ENCODE measurements around the gene EIF3J. TPM values are rescaled to one million over a fixed set of nuclear protein-coding genes. Genes with fewer than 3 reads are reported as not detected.

EIF3J gene
- total RNA-seq, 5 donors from 2014 or later (not counting 1 experiment from before 2014, with no cell fraction given): 58.2 to 68.3 (median 64.4) TPM

- no peaks in the 10 kb centered on the region for H3K27me3 Mint-ChIP-seq
- Histone ChIP-seq H3K4me1 (ENCODE audit: control insufficient read depth in 1 of 2, extremely low read depth in 1 of 2, insufficient read depth in 2 of 2, low read length in 2 of 2) (peaks cover 0 to 4% of the 10 kb centered on the region in 2 experiments), H3K4me3 (ENCODE audit: control insufficient read depth in 1 of 2, extremely low read depth in 1 of 2, low read length in 1 of 2) (no peak overlapping the region), H3K27me3 (replicated peaks in 1 of 2; ENCODE audit: control insufficient read depth in 2 of 2, extremely low read depth in 1 of 2, insufficient read depth in 2 of 2, low read length in 1 of 2) (no peaks in the 10 kb centered on the region), H3K9me3 (no peaks in the 10 kb centered on the region), H3K27ac (ENCODE audit: low read length) (no peak overlapping the region), H3K36me3 (ENCODE audit: control insufficient read depth in 2 of 2, extremely low read depth in 1 of 2, insufficient read depth in 1 of 2, low read length in 1 of 2) (peaks cover 4 to 59% of the 10 kb centered on the region in 2 donors)
- 91% methylated on average over 6 of the region's 6 CpGs for WGBS (ENCODE audit: insufficient coverage)
- no peak overlapping the region for H3K27ac Mint-ChIP-seq
- ATAC-seq (replicated peaks in 1 of 4) (no peak), DNase-seq (no peak)
- CTCF ChIA-PET: interaction anchor here (0.7 to 1.3 kb wide), 4 partner anchors 11 to 29 kb away, joined by 4 to 7 read pairs (median 5); no protein-coding TSS in a partner anchor
- no peak overlapping the region for H3K4me3 Mint-ChIP-seq
- H3K9me3 Mint-ChIP-seq: no peaks in the 10 kb centered on the region
- peaks cover 6 to 8% (median 8%) of the 10 kb centered on the region in 3 donors for H3K4me1 Mint-ChIP-seq
- peaks cover 25% of the 10 kb centered on the region for H3K36me3 Mint-ChIP-seq
- POLR2A ChIA-PET: no interaction called here
Measured at GRCh38 chr15:44573386-44573785, 36.4 kb downstream of the EIF3J start.

GRCh38 chr15:44574734-44575133, 37.8 kb downstream of the EIF3J start:
- Histone ChIP-seq H3K4me1 (ENCODE audit: control insufficient read depth in 1 of 2, extremely low read depth in 1 of 2, insufficient read depth in 2 of 2, low read length in 2 of 2) (peaks cover 2 to 13% of the 10 kb centered on the region in 2 experiments), H3K9me3 (no peaks in the 10 kb centered on the region), H3K27ac (ENCODE audit: low read length) (no peak overlapping the region), H3K27me3 (replicated peaks in 1 of 2; ENCODE audit: control insufficient read depth in 2 of 2, extremely low read depth in 1 of 2, insufficient read depth in 2 of 2, low read length in 1 of 2) (no peaks in the 10 kb centered on the region), H3K36me3 (ENCODE audit: control insufficient read depth in 2 of 2, extremely low read depth in 1 of 2, insufficient read depth in 1 of 2, low read length in 1 of 2) (peaks cover 0 to 48% of the 10 kb centered on the region in 2 donors), H3K4me3 (ENCODE audit: control insufficient read depth in 1 of 2, extremely low read depth in 1 of 2, low read length in 1 of 2) (no peak overlapping the region)
- ChIA-PET CTCF (interaction anchor here in 1 of 2 donors (0.6 to 0.7 kb wide), 3 partner anchors 22 to 543 kb away, joined by 3 to 4 read pairs (median 3); no protein-coding TSS in a partner anchor), POLR2A (interaction anchor here in 1 of 2 donors (0.6 to 0.7 kb wide), 2 partner anchors 21 to 85 kb away, joined by 3 to 6 read pairs; no protein-coding TSS in a partner anchor)
- whole genome bisulfite sequencing (ENCODE audit: insufficient coverage): 100% methylated on average over 1 of the region's 1 CpG
- ATAC-seq (replicated peaks in 1 of 4) (no peak), DNase-seq (no peak)
- Mint-ChIP-seq H3K36me3 (peaks cover 18% of the 10 kb centered on the region), H3K27ac (peak overlapping the region; percentile 46 to 79), H3K27me3 (no peaks in the 10 kb centered on the region), H3K4me3 (no peak overlapping the region), H3K9me3 (no peaks in the 10 kb centered on the region), H3K4me1 (peaks cover 13 to 15% (median 15%) of the 10 kb centered on the region in 3 donors)

GRCh38 chr15:44580105-44580504, 43.2 kb downstream of the EIF3J start:
- WGBS (ENCODE audit: insufficient coverage): no CpG with 5 or more reads among the region's 2 CpGs
- ATAC-seq (replicated peaks in 1 of 4) (no peak), DNase-seq (no peak)
- peaks cover 9 to 36% of the 10 kb centered on the region in 2 donors for H3K36me3 ChIP-seq (ENCODE audit: control insufficient read depth in 2 of 2, extremely low read depth in 1 of 2, insufficient read depth in 1 of 2, low read length in 1 of 2)
- no peak overlapping the region for H3K4me3 ChIP-seq (ENCODE audit: control insufficient read depth in 1 of 2, extremely low read depth in 1 of 2, low read length in 1 of 2)
- no peaks in the 10 kb centered on the region for H3K9me3 ChIP-seq
- Mint-ChIP-seq H3K9me3 (no peaks in the 10 kb centered on the region), H3K27ac (no peak overlapping the region), H3K36me3 (peaks cover 22% of the 10 kb centered on the region), H3K4me3 (no peak overlapping the region), H3K4me1 (peaks cover 19 to 33% (median 24%) of the 10 kb centered on the region in 3 donors), H3K27me3 (no peaks in the 10 kb centered on the region)
- peaks cover 2 to 13% of the 10 kb centered on the region in 2 experiments for H3K4me1 ChIP-seq (ENCODE audit: control insufficient read depth in 1 of 2, extremely low read depth in 1 of 2, insufficient read depth in 2 of 2, low read length in 2 of 2)
- no peak overlapping the region for H3K27ac ChIP-seq (ENCODE audit: low read length)
- CTCF ChIA-PET: interaction anchor here in 1 of 2 donors (0.6 to 2.7 kb wide), 7 partner anchors 9 to 457 kb away, joined by 3 to 14 read pairs (median 3); partner anchors contain the start of gene SPG11
- POLR2A ChIA-PET: interaction anchor here in 1 of 2 donors (0.7 kb wide), 1 partner anchor 184 kb away, joined by 22 read pairs; no protein-coding TSS in a partner anchor
- no peaks in the 10 kb centered on the region for H3K27me3 ChIP-seq (replicated peaks in 1 of 2; ENCODE audit: control insufficient read depth in 2 of 2, extremely low read depth in 1 of 2, insufficient read depth in 2 of 2, low read length in 1 of 2)

- no peak overlapping the region for H3K27ac ChIP-seq (ENCODE audit: low read length)
- H3K4me3 ChIP-seq (ENCODE audit: control insufficient read depth in 1 of 2, extremely low read depth in 1 of 2, low read length in 1 of 2): no peak overlapping the region
- WGBS (ENCODE audit: insufficient coverage): 97% methylated on average over 3 of the region's 5 CpGs
- no peak overlapping the region for H3K4me3 Mint-ChIP-seq
- peaks cover 8 to 22% (median 13%) of the 10 kb centered on the region in 3 donors for H3K4me1 Mint-ChIP-seq
- POLR2A ChIA-PET: no interaction called here
- H3K27ac Mint-ChIP-seq: peak overlapping the region; percentile 17 to 72
- DNase-seq: peak in 34 of 35 experiments; percentile 9 to 70 (median 44)
- no peaks in the 10 kb centered on the region for H3K9me3 ChIP-seq
- H3K9me3 Mint-ChIP-seq: no peaks in the 10 kb centered on the region
- peaks cover 12 to 52% of the 10 kb centered on the region in 2 donors for H3K36me3 ChIP-seq (ENCODE audit: control insufficient read depth in 2 of 2, extremely low read depth in 1 of 2, insufficient read depth in 1 of 2, low read length in 1 of 2)
- no peaks in the 10 kb centered on the region for H3K27me3 ChIP-seq (replicated peaks in 1 of 2; ENCODE audit: control insufficient read depth in 2 of 2, extremely low read depth in 1 of 2, insufficient read depth in 2 of 2, low read length in 1 of 2)
- CTCF ChIA-PET: interaction anchor here (0.6 to 1.8 kb wide), 11 partner anchors 8 to 674 kb away, joined by 3 to 17 read pairs (median 4); partner anchors contain the start of genes SPG11 (in 1 of the 2) and TRIM69 (in 1 of the 2)
- peaks cover 43% of the 10 kb centered on the region for H3K36me3 Mint-ChIP-seq
- H3K27me3 Mint-ChIP-seq: no peaks in the 10 kb centered on the region
- peak; percentile 82 to 90 (median 84) for ATAC-seq (replicated peaks in 1 of 4)
- H3K4me1 ChIP-seq (ENCODE audit: control insufficient read depth in 1 of 2, extremely low read depth in 1 of 2, insufficient read depth in 2 of 2, low read length in 2 of 2): peaks cover 0 to 1% of the 10 kb centered on the region in 2 experiments
Measured at GRCh38 chr15:44584162-44584749, 47.3 kb downstream of the EIF3J start.

- peak overlapping the region in 1 of 2 donors; percentile 19 for H3K27ac Mint-ChIP-seq
- no CpG with 5 or more reads among the region's 2 CpGs for WGBS (ENCODE audit: insufficient coverage)
- H3K4me3 Mint-ChIP-seq: no peak overlapping the region
- Histone ChIP-seq H3K9me3 (no peaks in the 10 kb centered on the region), H3K4me1 (ENCODE audit: control insufficient read depth in 1 of 2, extremely low read depth in 1 of 2, insufficient read depth in 2 of 2, low read length in 2 of 2) (no peaks in the 10 kb centered on the region), H3K27me3 (replicated peaks in 1 of 2; ENCODE audit: control insufficient read depth in 2 of 2, extremely low read depth in 1 of 2, insufficient read depth in 2 of 2, low read length in 1 of 2) (no peaks in the 10 kb centered on the region), H3K36me3 (ENCODE audit: control insufficient read depth in 2 of 2, extremely low read depth in 1 of 2, insufficient read depth in 1 of 2, low read length in 1 of 2) (peaks cover 12 to 64% of the 10 kb centered on the region in 2 donors), H3K4me3 (ENCODE audit: control insufficient read depth in 1 of 2, extremely low read depth in 1 of 2, low read length in 1 of 2) (no peak overlapping the region), H3K27ac (ENCODE audit: low read length) (no peak overlapping the region)
- POLR2A ChIA-PET: interaction anchor here (0.5 to 0.7 kb wide), 5 partner anchors 14 to 869 kb away, joined by 3 to 7 read pairs (median 6); partner anchors contain the start of gene EIF3J (in 1 of the 2)
- DNase-seq: no peak
- H3K9me3 Mint-ChIP-seq: no peaks in the 10 kb centered on the region
- H3K27me3 Mint-ChIP-seq: no peaks in the 10 kb centered on the region
- H3K36me3 Mint-ChIP-seq: peaks cover 49% of the 10 kb centered on the region
- H3K4me1 Mint-ChIP-seq: peaks cover 8 to 16% (median 13%) of the 10 kb centered on the region in 3 donors
- CTCF ChIA-PET: interaction anchor here (0.6 to 1.8 kb wide), 14 partner anchors 8 to 460 kb away, joined by 3 to 10 read pairs (median 4); no protein-coding TSS in a partner anchor
- ATAC-seq (replicated peaks in 1 of 4): no peak
Measured at GRCh38 chr15:44585633-44586032, 48.7 kb downstream of the EIF3J start.

GRCh38 chr15:44588541-44588940, 51.6 kb downstream of the EIF3J start:
- Mint-ChIP-seq H3K9me3 (no peaks in the 10 kb centered on the region), H3K27ac (no peak overlapping the region), H3K27me3 (no peaks in the 10 kb centered on the region), H3K36me3 (peaks cover 47% of the 10 kb centered on the region), H3K4me3 (no peak overlapping the region), H3K4me1 (peaks cover 9 to 12% (median 10%) of the 10 kb centered on the region in 3 donors)
- DNase-seq (no peak), ATAC-seq (replicated peaks in 1 of 4) (no peak)
- POLR2A ChIA-PET: no interaction called here
- no peaks in the 10 kb centered on the region for H3K27me3 ChIP-seq (replicated peaks in 1 of 2; ENCODE audit: control insufficient read depth in 2 of 2, extremely low read depth in 1 of 2, insufficient read depth in 2 of 2, low read length in 1 of 2)
- WGBS (ENCODE audit: insufficient coverage): 100% methylated on average over 4 of the region's 5 CpGs
- no peaks in the 10 kb centered on the region for H3K4me1 ChIP-seq (ENCODE audit: control insufficient read depth in 1 of 2, extremely low read depth in 1 of 2, insufficient read depth in 2 of 2, low read length in 2 of 2)
- CTCF ChIA-PET: interaction anchor here (0.6 to 2.4 kb wide), 6 partner anchors 10 to 148 kb away, joined by 3 to 14 read pairs (median 4); partner anchors contain the start of gene TRIM69 (in 1 of the 2)
- peaks cover 11 to 76% of the 10 kb centered on the region in 2 donors for H3K36me3 ChIP-seq (ENCODE audit: control insufficient read depth in 2 of 2, extremely low read depth in 1 of 2, insufficient read depth in 1 of 2, low read length in 1 of 2)
- H3K27ac ChIP-seq (ENCODE audit: low read length): no peak overlapping the region
- no peak overlapping the region for H3K4me3 ChIP-seq (ENCODE audit: control insufficient read depth in 1 of 2, extremely low read depth in 1 of 2, low read length in 1 of 2)
- H3K9me3 ChIP-seq: no peaks in the 10 kb centered on the region
